WTC11 (cell line): ENCODE measurements around the gene HOXC5. TPM values are rescaled to one million over a fixed set of nuclear protein-coding genes. Genes with fewer than 3 reads are reported as not detected.

Experiments
- ATAC-seq: fragments of 200-7000 bp; cut with Tn5 transposase; 2 replicates; pipeline ENCODE4 v1.10.0; 2021; ENCODE audit warnings: mild to moderate bottlenecking, moderate library complexity
- CTCF ChIA-PET: fragments of 300-600 bp; sonication (Branson Sonifier 250); formaldehyde crosslinking; loops from one replicate; lab custom pipeline; 2021; ENCODE audit warnings: antibody characterized with exemption; lab: Charles Lee
- POLR2A ChIA-PET: fragments of 350-600 bp; sonication (Branson Sonifier 250); formaldehyde crosslinking; loops from one replicate; lab custom pipeline; 2021; ENCODE audit warnings: antibody characterized with exemption; lab: Charles Lee
- DNase-seq: peaks from one replicate; pipeline ENCODE4 v3.0.0; 2021; ENCODE audit warnings: low spot score
- H3K27ac Mint-ChIP-seq: 2 replicates; pipeline ENCODE4 v1.8.0; 2021; ENCODE audit warnings: mixed read lengths
- H3K27me3 Mint-ChIP-seq: 2 replicates; pipeline ENCODE4 v1.8.0; 2021; ENCODE audit warnings: low read depth, mild to moderate bottlenecking, moderate library complexity, mixed read lengths
- H3K36me3 Mint-ChIP-seq: 2 replicates; pipeline ENCODE4 v1.8.0; 2021; ENCODE audit warnings: mixed read lengths
- H3K4me1 Mint-ChIP-seq: 2 replicates; pipeline ENCODE4 v1.8.0; 2022; ENCODE audit warnings: mixed read lengths
- H3K4me3 Mint-ChIP-seq: 2 replicates; pipeline ENCODE4 v1.8.0; 2021; ENCODE audit warnings: mild to moderate bottlenecking, moderate library complexity, mixed read lengths
- H3K9me3 Mint-ChIP-seq: 2 replicates; pipeline ENCODE4 v1.8.0; 2021; ENCODE audit warnings: mixed read lengths
- ARID4B ChIP-seq: sonication (generic); formaldehyde crosslinking; IDR thresholded peaks from 2 replicates; pipeline ENCODE4 v1.8.0; 2023; ENCODE audit warnings: missing genetic modification reagents, mild to moderate bottlenecking, borderline replicate concordance
- ATF1 ChIP-seq: sonication (generic); formaldehyde crosslinking; IDR thresholded peaks from 2 replicates; pipeline ENCODE4 v1.8.1; 2023; ENCODE audit warnings: mild to moderate bottlenecking, moderate library complexity, missing genetic modification reagents
- E2F4 ChIP-seq: sonication (generic); formaldehyde crosslinking; IDR thresholded peaks from 2 replicates; pipeline ENCODE4 v1.8.1; 2022; ENCODE audit warnings: low read depth, mild to moderate bottlenecking, moderate library complexity, missing genetic modification reagents, borderline replicate concordance
- EMX1 ChIP-seq: fragments of 250-450 bp; sonication (Bioruptor Pico); IDR thresholded peaks from 2 replicates; pipeline ENCODE4 v1.8.0; 2021; ENCODE audit warnings: mild to moderate bottlenecking
- IRF2 ChIP-seq: sonication (generic); formaldehyde crosslinking; IDR thresholded peaks from 2 replicates; pipeline ENCODE4 v1.8.0; 2022; ENCODE audit warnings: low read depth, missing genetic modification reagents, borderline replicate concordance
- JUN ChIP-seq: sonication (generic); formaldehyde crosslinking; IDR thresholded peaks from 2 replicates; pipeline ENCODE4 v1.8.0; 2023; ENCODE audit warnings: mild to moderate bottlenecking, missing genetic modification reagents
- MXD4 ChIP-seq: fragments of 250-450 bp; sonication (Bioruptor Pico); IDR thresholded peaks from 2 replicates; pipeline ENCODE4 v1.8.0; 2021; ENCODE audit warnings: mild to moderate bottlenecking, moderate library complexity, borderline replicate concordance
- SMAD4 ChIP-seq: sonication (generic); formaldehyde crosslinking; IDR thresholded peaks from 2 replicates; pipeline ENCODE4 v1.8.0; 2022; ENCODE audit warnings: mild to moderate bottlenecking, missing genetic modification reagents
- TCF7 ChIP-seq: sonication (generic); formaldehyde crosslinking; IDR thresholded peaks from 2 replicates; pipeline ENCODE4 v1.8.0; 2022; ENCODE audit warnings: mild to moderate bottlenecking, low read depth, missing genetic modification reagents, moderate library complexity
- ZMAT4 ChIP-seq: fragments of 250-450 bp; sonication (Bioruptor Pico); IDR thresholded peaks from 2 replicates; pipeline ENCODE4 v1.9.0; 2021; ENCODE audit warnings: mild to moderate bottlenecking
- ZNF121 ChIP-seq: sonication (generic); formaldehyde crosslinking; IDR thresholded peaks from 2 replicates; pipeline ENCODE4 v1.8.0; 2023; ENCODE audit warnings: missing genetic modification reagents
- ZNF416 ChIP-seq: fragments of 250-450 bp; sonication (Bioruptor Pico); IDR thresholded peaks from 2 replicates; pipeline ENCODE4 v1.9.0; 2021; ENCODE audit warnings: mild to moderate bottlenecking, inconsistent platforms
- ZNF423 ChIP-seq: fragments of 250-450 bp; sonication (Bioruptor Pico); IDR thresholded peaks from 2 replicates; pipeline ENCODE4 v2.1.2; 2022; ENCODE audit warnings: mild to moderate bottlenecking, moderate library complexity
- total RNA-seq: library from RNA; stranded (reverse); gene quantifications from 3 replicates; pipeline ENCODE4 v1.2.3, GENCODE V29; 2021
- TF ChIP-seq, protein P1 (sequence below): fragments of 250-450 bp; sonication (Bioruptor Pico); IDR thresholded peaks from 2 replicates; pipeline ENCODE4 v1.9.0; 2021; ENCODE audit warnings: moderate library complexity, mild to moderate bottlenecking, inconsistent platforms, borderline replicate concordance
- TF ChIP-seq, protein P2 (sequence below): sonication (generic); formaldehyde crosslinking; IDR thresholded peaks from 2 replicates; pipeline ENCODE4 v1.8.0; 2022; ENCODE audit warnings: mild to moderate bottlenecking, missing genetic modification reagents
- TF ChIP-seq, protein P3 (sequence below): fragments of 250-450 bp; sonication (Bioruptor Pico); IDR thresholded peaks from 2 replicates; pipeline ENCODE4 v1.9.0; 2021; ENCODE audit warnings: mild to moderate bottlenecking
- TF ChIP-seq, protein P4 (sequence below): sonication (generic); formaldehyde crosslinking; IDR thresholded peaks from 2 replicates; pipeline ENCODE4 v1.8.0; 2023; ENCODE audit warnings: mild to moderate bottlenecking, missing genetic modification reagents

Gene HOXC5
- total RNA-seq, 1 experiment from 2014 or later, result not detected

DNA sequence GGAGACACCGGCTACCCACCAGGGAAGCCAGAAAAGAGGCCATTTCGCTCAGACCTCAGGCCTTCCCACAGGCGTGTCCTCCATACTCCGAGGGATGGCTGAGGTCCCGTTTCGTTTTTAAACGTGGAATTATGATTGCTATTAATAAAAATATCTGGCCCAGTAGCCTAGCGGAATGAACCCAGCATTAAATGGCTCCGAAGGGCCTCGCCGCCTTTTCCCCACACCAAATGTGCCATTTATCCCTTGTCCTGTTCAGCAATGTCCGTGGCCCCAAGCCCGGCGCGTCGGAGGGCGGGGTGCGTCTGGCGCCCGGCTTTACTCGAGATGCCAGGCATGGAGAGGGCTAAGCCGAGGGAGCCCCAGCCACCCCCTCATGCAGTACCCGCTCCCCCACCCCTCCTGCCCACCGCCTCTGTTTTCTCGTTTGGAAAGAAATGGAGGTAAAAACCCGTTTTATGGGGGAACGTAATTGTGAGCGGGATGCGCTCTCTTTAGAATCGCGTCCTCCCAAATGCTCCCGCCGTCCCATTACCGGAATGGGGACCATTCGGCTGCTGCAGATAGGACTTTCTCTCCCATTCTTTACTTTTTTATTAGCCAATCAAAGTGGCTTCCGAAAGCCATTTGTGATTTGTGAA, 18.4 kb upstream of the HOXC5 start:
- Mint-ChIP-seq H3K4me3 (no peak overlapping the region), H3K27me3 (peaks cover 99% of the 10 kb centered on the region), H3K9me3 (no peaks in the 10 kb centered on the region), H3K36me3 (no peaks in the 10 kb centered on the region)
- TF ChIP-seq E2F4 (CRISPR knock-in tag) (no peak), ZNF416 (no peak), ZNF121 (no peak), IRF2 (CRISPR knock-in tag) (no peak), ZMAT4 (CRISPR knock-in tag) (no peak), ATF1 (no peak)
- TF ChIP-seq, protein P1, sequence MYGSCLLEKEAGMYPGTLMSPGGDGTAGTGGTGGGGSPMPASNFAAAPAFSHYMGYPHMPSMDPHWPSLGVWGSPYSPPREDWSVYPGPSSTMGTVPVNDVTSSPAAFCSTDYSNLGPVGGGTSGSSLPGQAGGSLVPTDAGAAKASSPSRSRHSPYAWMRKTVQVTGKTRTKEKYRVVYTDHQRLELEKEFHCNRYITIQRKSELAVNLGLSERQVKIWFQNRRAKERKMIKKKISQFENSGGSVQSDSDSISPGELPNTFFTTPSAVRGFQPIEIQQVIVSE, result no peak
- TF ChIP-seq, protein P2, sequence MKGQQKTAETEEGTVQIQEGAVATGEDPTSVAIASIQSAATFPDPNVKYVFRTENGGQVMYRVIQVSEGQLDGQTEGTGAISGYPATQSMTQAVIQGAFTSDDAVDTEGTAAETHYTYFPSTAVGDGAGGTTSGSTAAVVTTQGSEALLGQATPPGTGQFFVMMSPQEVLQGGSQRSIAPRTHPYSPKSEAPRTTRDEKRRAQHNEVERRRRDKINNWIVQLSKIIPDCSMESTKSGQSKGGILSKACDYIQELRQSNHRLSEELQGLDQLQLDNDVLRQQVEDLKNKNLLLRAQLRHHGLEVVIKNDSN (CRISPR knock-in tag), result no peak
- TF ChIP-seq, all 79 proteins: peak for 0
- Mint-ChIP-seq H3K4me1 (peaks cover 29% of the 10 kb centered on the region), H3K27ac (no peak overlapping the region)
- ATAC-seq (no peak), DNase-seq (no peak)
- ChIA-PET POLR2A (no interaction called here), CTCF (interaction anchor here (0.7 to 2.4 kb wide), 5 partner anchors 30 to 202 kb away, joined by 3 to 6 read pairs (median 3); partner anchors contain the start of gene HOXC10)

GRCh38 chr12:54015018-54015931, 17.6 kb upstream of the HOXC5 start:
- POLR2A ChIA-PET, result interaction anchor here (0.5 kb wide), 1 partner anchor 620 kb away, joined by 3 read pairs; no protein-coding TSS in a partner anchor
- H3K4me3 Mint-ChIP-seq, result no peak overlapping the region
- H3K9me3 Mint-ChIP-seq, result no peaks in the 10 kb centered on the region
- ATAC-seq, result no peak
- DNase-seq, result no peak
- no peaks in the 10 kb centered on the region for H3K36me3 Mint-ChIP-seq
- no peak overlapping the region for H3K27ac Mint-ChIP-seq
- peaks cover 99% of the 10 kb centered on the region for H3K27me3 Mint-ChIP-seq
- CTCF ChIA-PET, result interaction anchor here (0.7 to 2.6 kb wide), 3 partner anchors 186 to 199 kb away, joined by 3 to 25 read pairs (median 6); no protein-coding TSS in a partner anchor
- H3K4me1 Mint-ChIP-seq, result peaks cover 30% of the 10 kb centered on the region
- TF ChIP-seq ZNF423, result no peak
- no peak for TF ChIP-seq ARID4B (CRISPR knock-in tag)
- TF ChIP-seq JUN, result no peak
- no peak for TF ChIP-seq SMAD4 (CRISPR knock-in tag)
- TF ChIP-seq MXD4, result no peak
- TF ChIP-seq TCF7 (CRISPR knock-in tag), result no peak
- TF ChIP-seq, protein P3, sequence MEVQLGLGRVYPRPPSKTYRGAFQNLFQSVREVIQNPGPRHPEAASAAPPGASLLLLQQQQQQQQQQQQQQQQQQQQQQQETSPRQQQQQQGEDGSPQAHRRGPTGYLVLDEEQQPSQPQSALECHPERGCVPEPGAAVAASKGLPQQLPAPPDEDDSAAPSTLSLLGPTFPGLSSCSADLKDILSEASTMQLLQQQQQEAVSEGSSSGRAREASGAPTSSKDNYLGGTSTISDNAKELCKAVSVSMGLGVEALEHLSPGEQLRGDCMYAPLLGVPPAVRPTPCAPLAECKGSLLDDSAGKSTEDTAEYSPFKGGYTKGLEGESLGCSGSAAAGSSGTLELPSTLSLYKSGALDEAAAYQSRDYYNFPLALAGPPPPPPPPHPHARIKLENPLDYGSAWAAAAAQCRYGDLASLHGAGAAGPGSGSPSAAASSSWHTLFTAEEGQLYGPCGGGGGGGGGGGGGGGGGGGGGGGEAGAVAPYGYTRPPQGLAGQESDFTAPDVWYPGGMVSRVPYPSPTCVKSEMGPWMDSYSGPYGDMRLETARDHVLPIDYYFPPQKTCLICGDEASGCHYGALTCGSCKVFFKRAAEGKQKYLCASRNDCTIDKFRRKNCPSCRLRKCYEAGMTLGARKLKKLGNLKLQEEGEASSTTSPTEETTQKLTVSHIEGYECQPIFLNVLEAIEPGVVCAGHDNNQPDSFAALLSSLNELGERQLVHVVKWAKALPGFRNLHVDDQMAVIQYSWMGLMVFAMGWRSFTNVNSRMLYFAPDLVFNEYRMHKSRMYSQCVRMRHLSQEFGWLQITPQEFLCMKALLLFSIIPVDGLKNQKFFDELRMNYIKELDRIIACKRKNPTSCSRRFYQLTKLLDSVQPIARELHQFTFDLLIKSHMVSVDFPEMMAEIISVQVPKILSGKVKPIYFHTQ (CRISPR knock-in tag), result no peak
- no peak for TF ChIP-seq EMX1 (CRISPR knock-in tag)
- TF ChIP-seq, protein P2 (CRISPR knock-in tag), result no peak
- TF ChIP-seq, protein P4, sequence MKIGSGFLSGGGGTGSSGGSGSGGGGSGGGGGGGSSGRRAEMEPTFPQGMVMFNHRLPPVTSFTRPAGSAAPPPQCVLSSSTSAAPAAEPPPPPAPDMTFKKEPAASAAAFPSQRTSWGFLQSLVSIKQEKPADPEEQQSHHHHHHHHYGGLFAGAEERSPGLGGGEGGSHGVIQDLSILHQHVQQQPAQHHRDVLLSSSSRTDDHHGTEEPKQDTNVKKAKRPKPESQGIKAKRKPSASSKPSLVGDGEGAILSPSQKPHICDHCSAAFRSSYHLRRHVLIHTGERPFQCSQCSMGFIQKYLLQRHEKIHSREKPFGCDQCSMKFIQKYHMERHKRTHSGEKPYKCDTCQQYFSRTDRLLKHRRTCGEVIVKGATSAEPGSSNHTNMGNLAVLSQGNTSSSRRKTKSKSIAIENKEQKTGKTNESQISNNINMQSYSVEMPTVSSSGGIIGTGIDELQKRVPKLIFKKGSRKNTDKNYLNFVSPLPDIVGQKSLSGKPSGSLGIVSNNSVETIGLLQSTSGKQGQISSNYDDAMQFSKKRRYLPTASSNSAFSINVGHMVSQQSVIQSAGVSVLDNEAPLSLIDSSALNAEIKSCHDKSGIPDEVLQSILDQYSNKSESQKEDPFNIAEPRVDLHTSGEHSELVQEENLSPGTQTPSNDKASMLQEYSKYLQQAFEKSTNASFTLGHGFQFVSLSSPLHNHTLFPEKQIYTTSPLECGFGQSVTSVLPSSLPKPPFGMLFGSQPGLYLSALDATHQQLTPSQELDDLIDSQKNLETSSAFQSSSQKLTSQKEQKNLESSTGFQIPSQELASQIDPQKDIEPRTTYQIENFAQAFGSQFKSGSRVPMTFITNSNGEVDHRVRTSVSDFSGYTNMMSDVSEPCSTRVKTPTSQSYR (CRISPR knock-in tag), result no peak
